Gastroesophageal sphincter (tissue), 3 donors: ENCODE measurements around the gene CDH20.

Experiments
- CTCF ChIP-seq, 4 experiments: fragments of 200-600 bp in 2 of 4; fragments of 450-650 bp in 2 of 4; sonication (generic) in 1 of 4; IDR thresholded peaks; one replicate each; pipeline ENCODE4 v1.5.1; 2017 to 2019; ENCODE audit warnings: antibody characterized with exemption in 4 of 4, mild to moderate bottlenecking in 2 of 4, moderate library complexity in 2 of 4
- POLR2A ChIP-seq, 2 donors: fragments of 450-650 bp; IDR thresholded peaks; one replicate each; pipeline ENCODE4 v1.6.1; 2017; ENCODE audit warnings: antibody characterized with exemption in 2 of 2, mild to moderate bottlenecking in 2 of 2, moderate library complexity in 1 of 2

GRCh38 chr18:61362511-61362910 is 29.3 kb downstream of the CDH20 start:
- TF ChIP-seq POLR2A (IDR thresholded peaks at IDR 0.05) (no peak), CTCF (IDR thresholded peaks at IDR 0.05) (no peak)
